Stimulated activated CD8-positive, alpha-beta memory T cell treated with anti-CD3 and anti-CD28 coated beads, Interleukin-12 subunit alpha, Interleukin-12 subunit beta, amount 100 ng/mL, for 24 hours (primary cell): Measurements from ENCODE around the gene SH3RF2.

Experiments used
- DNase-seq: peaks from one replicate; pipeline ENCODE4 v3.0.0-alpha.2; 2020; ENCODE audit errors: extremely low read depth

The SH3RF2 gene

GRCh38 chr5:146041180-146041789 is 104.9 kb downstream of the SH3RF2 start:
- no peak for DNase-seq

GRCh38 chr5:146042628-146043279 is 106.4 kb downstream of the SH3RF2 start:
- DNase-seq, result no peak

GRCh38 chr5:146043722-146044121 is 107.3 kb downstream of the SH3RF2 start:
- no peak for DNase-seq

GRCh38 chr5:146047396-146047795 is 111.0 kb downstream of the SH3RF2 start:
- no peak for DNase-seq

- DNase-seq, result no peak
Observed at GRCh38 chr5:146048994-146049703, 112.8 kb downstream of the SH3RF2 start.

GRCh38 chr5:146049704-146050026 is 113.3 kb downstream of the SH3RF2 start:
- DNase-seq, result no peak

GRCh38 chr5:146050086-146050485 is 113.7 kb downstream of the SH3RF2 start:
- no peak for DNase-seq

- DNase-seq, result no peak
Observed at GRCh38 chr5:146051678-146052077, 115.3 kb downstream of the SH3RF2 start.

- no peak for DNase-seq
Observed at GRCh38 chr5:146052780-146053179, 116.4 kb downstream of the SH3RF2 start.

GRCh38 chr5:146055432-146055831 is 119.1 kb downstream of the SH3RF2 start:
- DNase-seq, result no peak

GRCh38 chr5:146059460-146060220 is 123.3 kb downstream of the SH3RF2 start:
- no peak for DNase-seq

- no peak for DNase-seq
Observed at GRCh38 chr5:146060221-146060585, 123.8 kb downstream of the SH3RF2 start.

- DNase-seq, result no peak
Observed at GRCh38 chr5:146066968-146067367, 130.6 kb downstream of the SH3RF2 start.

GRCh38 chr5:146068206-146068605 is 131.8 kb downstream of the SH3RF2 start:
- DNase-seq, result no peak

GRCh38 chr5:146068977-146069779 is 132.8 kb downstream of the SH3RF2 start:
- DNase-seq, result no peak

- DNase-seq, result no peak
Observed at GRCh38 chr5:146069780-146070099, 133.4 kb downstream of the SH3RF2 start.

- DNase-seq, result no peak
Observed at GRCh38 chr5:146070746-146071145, 134.4 kb downstream of the SH3RF2 start.

- DNase-seq, result no peak
Observed at GRCh38 chr5:146071171-146071570, 134.8 kb downstream of the SH3RF2 start.

- DNase-seq, result no peak
Observed at GRCh38 chr5:146072595-146072994, 136.2 kb downstream of the SH3RF2 start.

- DNase-seq, result no peak
Observed at GRCh38 chr5:146073239-146073900, 137.0 kb downstream of the SH3RF2 start.

GRCh38 chr5:146076028-146076427 is 139.7 kb downstream of the SH3RF2 start:
- DNase-seq, result no peak
